CD4-positive, alpha-beta T cell (primary cell): ENCODE measurements around the gene RMRP. TPM values are rescaled to one million over a fixed set of nuclear protein-coding genes. Genes with fewer than 3 reads are reported as not detected.
A peak's percentile ranks its signal among the peaks of the same experiment; 100 is the strongest.
"Not testable (repeated sequence)": the region's sequence is repeated elsewhere in the genome, so short reads cannot be mapped to it uniquely, and the experiment has no call there.

Experiments used
- ATAC-seq: fragments of 200-7000 bp; cut with Tn5 transposase; one replicate; pipeline ENCODE4 v1.10.0; 2022; ENCODE audit warnings: mild to moderate bottlenecking; ENCODE audit not compliant: poor library complexity
- CTCF ChIA-PET: fragments of 350-600 bp; sonication (Branson Sonifier 250); formaldehyde crosslinking; loops from one replicate; lab custom pipeline; 2021; ENCODE audit warnings: antibody characterized with exemption, inconsistent platforms; lab: Charles Lee
- POLR2A ChIA-PET: fragments of 350-600 bp; sonication (Branson Sonifier 250); formaldehyde crosslinking; loops from one replicate; lab custom pipeline; 2021; ENCODE audit warnings: antibody characterized with exemption, inconsistent platforms; lab: Charles Lee
- DNase-seq, 14 experiments: peaks; one replicate each; pipeline ENCODE4 v3.0.0-alpha.2; 2013 to 2020; ENCODE audit warnings: mixed read lengths in 2 of 14
- H3K27ac ChIP-seq, 2 donors: one replicate each; pipeline versions ENCODE4 v1.5.1 to v1.7.0; 2013; ENCODE audit warnings: low read length in 2 of 2, low read depth in 1 of 2, mild to moderate bottlenecking in 1 of 2
- H3K27me3 ChIP-seq, 2 experiments: 1 replicate in 1 of 2; 2 replicates in 1 of 2; pipeline versions ENCODE4 v1.6.1 to v1.7.0; 2013; ENCODE audit warnings: low read length in 2 of 2, control low read depth in 1 of 2, mild to moderate bottlenecking in 1 of 2, moderate library complexity in 1 of 2; ENCODE audit not compliant: insufficient read depth in 2 of 2, control insufficient read depth in 1 of 2
- H3K36me3 ChIP-seq: one replicate; pipeline ENCODE4 v1.6.1; 2013; ENCODE audit warnings: low read length, control low read depth; ENCODE audit not compliant: insufficient read depth
- H3K4me1 ChIP-seq: one replicate; pipeline ENCODE4 v1.6.1; 2013; ENCODE audit warnings: low read length, control low read depth; ENCODE audit not compliant: insufficient read depth
- H3K4me3 ChIP-seq: one replicate; pipeline ENCODE4 v1.5.1; 2013; ENCODE audit warnings: mild to moderate bottlenecking, low read length, moderate library complexity
- H3K9me3 ChIP-seq, 2 experiments: 1 replicate in 1 of 2; 2 replicates in 1 of 2; pipeline versions ENCODE4 v1.6.1 to v1.7.0; 2013; ENCODE audit warnings: low read length in 2 of 2, mild to moderate bottlenecking in 2 of 2, control low read depth in 1 of 2, moderate library complexity in 1 of 2; ENCODE audit not compliant: control insufficient read depth in 1 of 2, insufficient read depth in 1 of 2
- H3K27ac Mint-ChIP-seq: one replicate; pipeline ENCODE4 v1.8.0; 2020; ENCODE audit warnings: mixed read lengths
- H3K27me3 Mint-ChIP-seq: one replicate; pipeline ENCODE4 v1.8.0; 2021; ENCODE audit warnings: mixed read lengths
- H3K36me3 Mint-ChIP-seq: one replicate; pipeline ENCODE4 v1.8.0; 2021; ENCODE audit warnings: low read depth, mixed read lengths
- H3K4me1 Mint-ChIP-seq: one replicate; pipeline ENCODE4 v1.8.0; 2021; ENCODE audit warnings: low read depth, mixed read lengths
- H3K4me3 Mint-ChIP-seq: one replicate; pipeline ENCODE4 v1.8.0; 2020; ENCODE audit warnings: mild to moderate bottlenecking, mixed read lengths
- H3K9me3 Mint-ChIP-seq: one replicate; pipeline ENCODE4 v1.8.0; 2020; ENCODE audit warnings: mixed read lengths
- intact Hi-C, 2 experiments: fragments of 100-400 bp; cut with DNase I in 1 of 2; cut with micrococcal nuclease in 1 of 2; formaldehyde crosslinking; loops; one replicate each; pipeline versions ENCODE4 v1.15.1 to v1.9.0; 2023 to 2025; cut with DNase I, micrococcal nuclease
- total RNA-seq, 174 experiments: library from RNA in 2 of 174; stranded (reverse) in 2 of 174; gene quantifications; one replicate each; pipeline ENCODE4 v1.2.3 and lab custom pipeline; 2021 to 2026
- TF ChIP-seq, protein P1 (sequence below): fragments of 200-600 bp; IDR thresholded peaks from one replicate; pipeline ENCODE4 v1.8.0; 2022; ENCODE audit warnings: antibody characterized with exemption, mild to moderate bottlenecking

RMRP gene
- total RNA-seq, 2 experiments from 2014 or later: 14,857 to 24,615 TPM

DNA sequence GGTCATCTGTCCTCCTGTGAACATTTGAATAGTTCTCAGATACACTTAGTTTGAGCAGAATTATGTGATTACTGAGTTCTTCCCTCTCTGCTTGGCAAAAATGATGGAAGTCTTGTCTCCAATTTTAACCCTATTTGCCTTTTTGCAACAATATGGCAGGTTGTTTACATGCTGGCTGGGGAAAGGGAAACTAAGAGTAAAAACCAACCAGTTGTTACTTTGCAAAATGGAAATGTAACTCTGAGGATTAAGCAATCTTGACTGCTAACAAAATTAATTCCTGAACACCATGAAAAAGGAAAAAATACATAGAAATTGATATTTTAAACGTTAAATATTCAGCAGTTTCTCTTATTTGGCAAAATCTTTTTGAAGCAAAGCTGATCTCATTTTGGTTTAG lies 18.2 kb downstream of the RMRP start:
- TF ChIP-seq, protein P1, sequence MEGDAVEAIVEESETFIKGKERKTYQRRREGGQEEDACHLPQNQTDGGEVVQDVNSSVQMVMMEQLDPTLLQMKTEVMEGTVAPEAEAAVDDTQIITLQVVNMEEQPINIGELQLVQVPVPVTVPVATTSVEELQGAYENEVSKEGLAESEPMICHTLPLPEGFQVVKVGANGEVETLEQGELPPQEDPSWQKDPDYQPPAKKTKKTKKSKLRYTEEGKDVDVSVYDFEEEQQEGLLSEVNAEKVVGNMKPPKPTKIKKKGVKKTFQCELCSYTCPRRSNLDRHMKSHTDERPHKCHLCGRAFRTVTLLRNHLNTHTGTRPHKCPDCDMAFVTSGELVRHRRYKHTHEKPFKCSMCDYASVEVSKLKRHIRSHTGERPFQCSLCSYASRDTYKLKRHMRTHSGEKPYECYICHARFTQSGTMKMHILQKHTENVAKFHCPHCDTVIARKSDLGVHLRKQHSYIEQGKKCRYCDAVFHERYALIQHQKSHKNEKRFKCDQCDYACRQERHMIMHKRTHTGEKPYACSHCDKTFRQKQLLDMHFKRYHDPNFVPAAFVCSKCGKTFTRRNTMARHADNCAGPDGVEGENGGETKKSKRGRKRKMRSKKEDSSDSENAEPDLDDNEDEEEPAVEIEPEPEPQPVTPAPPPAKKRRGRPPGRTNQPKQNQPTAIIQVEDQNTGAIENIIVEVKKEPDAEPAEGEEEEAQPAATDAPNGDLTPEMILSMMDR: no peak
- ChIA-PET CTCF (interaction anchor here (1.0 to 2.0 kb wide), 4 partner anchors 8 to 36 kb away, joined by 3 to 5 read pairs (median 4); partner anchors contain the start of genes CCDC107 and RMRP), POLR2A (interaction anchor here (0.6 to 1.9 kb wide), 5 partner anchors 8 to 93 kb away, joined by 3 to 7 read pairs (median 3); partner anchors contain the start of genes CREB3 and TLN1)
- H3K36me3 ChIP-seq: no peaks in the 10 kb centered on the region
- intact Hi-C loops: no loop called here
- Mint-ChIP-seq H3K4me3 (peak overlapping the region; percentile 42), H3K27ac (peak overlapping the region; percentile 73), H3K36me3 (peaks cover 8% of the 10 kb centered on the region), H3K9me3 (no peaks in the 10 kb centered on the region), H3K27me3 (no peaks in the 10 kb centered on the region), H3K4me1 (peaks cover 73% of the 10 kb centered on the region)
- no peak overlapping the region for H3K4me3 ChIP-seq
- no peaks in the 10 kb centered on the region for H3K9me3 ChIP-seq
- H3K27ac ChIP-seq: no peak overlapping the region
- peaks cover 43% of the 10 kb centered on the region for H3K4me1 ChIP-seq
- no peaks in the 10 kb centered on the region for H3K27me3 ChIP-seq
- ATAC-seq (no peak), DNase-seq (no peak)

DNA sequence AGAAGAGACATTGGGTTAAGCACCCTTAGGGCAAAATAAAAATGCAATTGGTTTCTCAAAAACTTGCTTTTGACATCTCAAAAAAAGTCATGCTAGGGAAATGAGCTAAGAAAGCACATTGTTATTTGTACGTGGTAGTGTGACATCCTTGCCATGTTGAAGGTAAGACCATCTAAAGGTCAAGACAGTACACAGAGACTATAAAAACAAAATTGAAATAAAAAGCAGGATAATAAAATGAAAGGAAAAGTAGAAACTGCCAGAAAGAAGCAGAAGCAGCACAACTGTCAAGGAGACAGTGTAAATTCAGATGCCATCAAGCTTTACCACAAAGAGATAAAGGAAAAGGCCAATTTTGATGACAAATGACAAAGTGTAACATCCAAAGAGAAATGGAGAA lies 18.6 kb downstream of the RMRP start:
- peak overlapping the region; percentile 42 for H3K4me3 Mint-ChIP-seq
- peak; percentile 24 for ATAC-seq
- H3K9me3 ChIP-seq, H3K9me3 Mint-ChIP-seq, H3K27me3 ChIP-seq, H3K36me3 ChIP-seq, DNase-seq, H3K36me3 Mint-ChIP-seq, H3K27ac ChIP-seq, intact Hi-C loops, H3K4me3 ChIP-seq, H3K27me3 Mint-ChIP-seq: not testable (repeated sequence)
- ChIA-PET CTCF (interaction anchor here (1.0 to 2.0 kb wide), 4 partner anchors 8 to 36 kb away, joined by 3 to 5 read pairs (median 4); partner anchors contain the start of genes CCDC107 and RMRP), POLR2A (interaction anchor here (1.0 to 1.9 kb wide), 5 partner anchors 8 to 93 kb away, joined by 3 to 7 read pairs (median 5); partner anchors contain the start of genes CCDC107, CREB3, RMRP and TLN1)
- peak overlapping the region; percentile 73 for H3K27ac Mint-ChIP-seq
- peaks cover 70% of the 10 kb centered on the region for H3K4me1 Mint-ChIP-seq
- peaks cover 39% of the 10 kb centered on the region for H3K4me1 ChIP-seq

DNA sequence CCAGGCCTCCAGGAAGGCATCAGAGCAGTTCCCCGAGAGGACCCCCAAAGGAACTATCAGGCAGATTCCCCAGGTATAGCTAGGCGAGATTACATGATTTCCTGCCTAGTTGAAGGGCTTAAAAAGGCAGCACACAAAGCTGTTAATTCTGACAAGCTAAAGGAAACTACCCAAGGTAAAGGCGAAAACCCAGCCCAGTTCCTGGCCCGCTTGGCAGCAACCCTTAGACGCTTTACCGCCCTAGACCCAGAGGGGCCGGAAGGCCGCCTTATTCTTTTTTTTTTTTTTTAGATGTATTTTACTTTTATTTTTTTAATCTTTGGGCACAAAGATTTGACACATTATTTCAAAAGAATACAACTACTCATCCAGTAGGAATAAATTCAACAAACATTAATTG lies 19.1 kb downstream of the RMRP start:
- ATAC-seq (peak; percentile 44), DNase-seq (peak in 5 of 14 experiments; percentile 25 to 78 (median 68))
- H3K4me3 Mint-ChIP-seq, H3K36me3 ChIP-seq, H3K27me3 Mint-ChIP-seq, H3K9me3 ChIP-seq, intact Hi-C loops, H3K4me3 ChIP-seq, H3K27me3 ChIP-seq, H3K36me3 Mint-ChIP-seq, H3K9me3 Mint-ChIP-seq: not testable (repeated sequence)
- CTCF ChIA-PET: interaction anchor here (1.0 to 1.4 kb wide), 3 partner anchors 9 to 27 kb away, joined by 3 to 4 read pairs (median 4); partner anchors contain the start of genes CCDC107 and RMRP
- Histone ChIP-seq H3K27ac (peak overlapping the region in 1 of 2 donors; percentile 38), H3K4me1 (peaks cover 38% of the 10 kb centered on the region)
- H3K4me1 Mint-ChIP-seq: peaks cover 70% of the 10 kb centered on the region
- H3K27ac Mint-ChIP-seq: peak overlapping the region; percentile 73
- POLR2A ChIA-PET: interaction anchor here (1.0 to 1.4 kb wide), 4 partner anchors 9 to 94 kb away, joined by 3 to 5 read pairs (median 4); partner anchors contain the start of genes CCDC107, CREB3, RMRP and TLN1

DNA sequence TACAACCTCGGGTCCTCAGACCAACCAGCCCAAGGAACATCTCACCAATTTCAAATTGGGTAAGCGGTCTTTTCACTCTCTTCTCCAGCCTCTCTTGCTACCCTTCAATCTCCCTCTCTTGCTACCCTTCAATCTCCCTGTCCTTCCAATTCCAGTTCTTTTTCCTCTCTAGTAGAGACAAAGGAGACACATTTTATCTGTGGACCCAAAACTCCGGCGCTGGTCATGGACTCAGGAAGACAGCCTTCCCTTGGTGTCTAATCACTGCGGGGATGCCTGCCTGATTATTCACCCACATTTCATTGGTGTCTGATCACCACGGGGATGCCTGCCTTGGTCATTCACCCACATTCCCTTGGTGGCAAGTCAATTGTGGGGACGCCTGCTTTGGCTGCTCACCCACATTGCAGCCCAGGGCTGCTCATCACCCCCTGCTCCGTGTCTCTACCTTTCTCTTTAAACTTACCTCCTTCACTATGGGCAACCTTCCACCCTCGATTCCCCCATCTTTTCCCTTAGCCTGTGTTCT lies 20.3 kb downstream of the RMRP start:
- H3K9me3 ChIP-seq, H3K4me3 ChIP-seq, H3K36me3 ChIP-seq, H3K27me3 Mint-ChIP-seq, H3K4me3 Mint-ChIP-seq, ATAC-seq, H3K27me3 ChIP-seq, POLR2A ChIA-PET, DNase-seq, H3K27ac ChIP-seq, CTCF ChIA-PET, intact Hi-C loops, H3K36me3 Mint-ChIP-seq, H3K9me3 Mint-ChIP-seq: not testable (repeated sequence)
- Mint-ChIP-seq H3K4me1 (peaks cover 65% of the 10 kb centered on the region), H3K27ac (peak overlapping the region; percentile 73)
- H3K4me1 ChIP-seq: peaks cover 32% of the 10 kb centered on the region

DNA sequence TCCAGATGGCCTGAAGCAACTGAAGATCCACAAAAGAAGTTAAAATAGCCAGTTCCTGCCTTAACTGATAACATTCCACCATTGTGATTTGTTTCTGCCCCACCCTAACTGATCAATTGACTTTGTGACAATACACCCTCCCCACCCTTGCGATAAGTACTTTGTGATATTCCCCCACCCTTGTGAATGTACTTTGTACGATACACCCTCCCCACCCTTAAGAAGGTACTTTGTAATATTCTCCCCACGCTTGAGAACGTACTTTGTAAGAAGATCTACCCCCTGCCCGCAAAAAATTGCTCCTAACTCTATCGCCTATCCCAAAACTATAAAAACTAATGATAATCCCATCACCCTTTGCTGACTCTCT lies 21.0 kb downstream of the RMRP start:
- POLR2A ChIA-PET: interaction anchor here (1.0 kb wide), 1 partner anchor 565 kb away, joined by 3 read pairs; the partner anchor contains the start of gene VCP
- CTCF ChIA-PET, DNase-seq, H3K9me3 Mint-ChIP-seq, H3K4me3 ChIP-seq, H3K4me3 Mint-ChIP-seq, intact Hi-C loops, H3K36me3 Mint-ChIP-seq, H3K27me3 ChIP-seq, H3K9me3 ChIP-seq, H3K27ac ChIP-seq, H3K36me3 ChIP-seq, H3K27me3 Mint-ChIP-seq, ATAC-seq: not testable (repeated sequence)
- Mint-ChIP-seq H3K4me1 (peaks cover 64% of the 10 kb centered on the region), H3K27ac (peak overlapping the region; percentile 60)
- peaks cover 32% of the 10 kb centered on the region for H3K4me1 ChIP-seq
